Suprapubic skin (tissue), 4 donors: ENCODE results near the gene FAM217A. TPM values are rescaled to one million over a fixed set of nuclear protein-coding genes. Genes with fewer than 3 reads are reported as not detected.

Source experiments
- total RNA-seq, 4 donors: library from RNA; depleted of rRNA; stranded (reverse); fragments of >200 nt; gene quantifications; one replicate each; pipeline ENCODE4 v1.1.0, GENCODE V29; 2016

FAM217A gene
- total RNA-seq, 4 donors from 2014 or later: not detected

Other genes starting within 250 kb of the FAM217A start
- gene FAM50B, start 229.8 kb downstream of the FAM217A start, total RNA-seq: 10 to 100 TPM in 3 of 4 donors, 1 to 10 TPM in 1; 8.5 to 15.7 (median 11.6) TPM
- gene ECI2, start 56.4 kb upstream of the FAM217A start, total RNA-seq: 10 to 100 TPM; 18.5 to 48.8 (median 35.4) TPM